WTC11 (cell line): ENCODE measurements around the gene IGFALS. TPM values are rescaled to one million over a fixed set of nuclear protein-coding genes. Genes with fewer than 3 reads are reported as not detected.

ENCODE experiments used
- ESRRA ChIP-seq: sonication (generic); formaldehyde crosslinking; IDR thresholded peaks from 2 replicates; pipeline ENCODE4 v1.8.1; 2022; ENCODE audit warnings: mild to moderate bottlenecking, missing genetic modification reagents, borderline replicate concordance
- GTF2I ChIP-seq: fragments of 250-450 bp; sonication (Bioruptor Pico); conservative IDR thresholded peaks from 2 replicates; pipeline ENCODE4 v1.4.0; 2021; ENCODE audit warnings: mild to moderate bottlenecking
- JUN ChIP-seq: sonication (generic); formaldehyde crosslinking; IDR thresholded peaks from 2 replicates; pipeline ENCODE4 v1.8.0; 2023; ENCODE audit warnings: mild to moderate bottlenecking, missing genetic modification reagents
- KAT7 ChIP-seq: sonication (generic); formaldehyde crosslinking; IDR thresholded peaks from 2 replicates; pipeline ENCODE4 v1.8.1; 2023; ENCODE audit warnings: missing genetic modification reagents, mild to moderate bottlenecking, borderline replicate concordance
- NR2C2 ChIP-seq: sonication (generic); formaldehyde crosslinking; IDR thresholded peaks from 2 replicates; pipeline ENCODE4 v1.8.0; 2022; ENCODE audit warnings: mild to moderate bottlenecking, missing genetic modification reagents
- SOX15 ChIP-seq: fragments of 250-450 bp; sonication (Bioruptor Pico); IDR thresholded peaks from 2 replicates; pipeline ENCODE4 v1.9.0; 2021; ENCODE audit warnings: mild to moderate bottlenecking
- SP1 ChIP-seq: sonication (generic); formaldehyde crosslinking; conservative IDR thresholded peaks from 2 replicates; pipeline ENCODE4 v1.8.1; 2022; ENCODE audit warnings: missing genetic modification reagents
- TEAD1 ChIP-seq: sonication (generic); formaldehyde crosslinking; IDR thresholded peaks from 2 replicates; pipeline ENCODE4 v1.8.0; 2022; ENCODE audit warnings: mild to moderate bottlenecking, missing genetic modification reagents
- ZBTB21 ChIP-seq: sonication (generic); formaldehyde crosslinking; IDR thresholded peaks from 2 replicates; pipeline ENCODE4 v1.8.1; 2023; ENCODE audit warnings: mild to moderate bottlenecking, missing genetic modification reagents, borderline replicate concordance
- ZNF671 ChIP-seq: fragments of 250-450 bp; sonication (Bioruptor Pico); IDR thresholded peaks from 2 replicates; pipeline ENCODE4 v1.8.0; 2021; ENCODE audit warnings: mild to moderate bottlenecking
- total RNA-seq: library from RNA; stranded (reverse); gene quantifications from 3 replicates; pipeline ENCODE4 v1.2.3, GENCODE V29; 2021
- TF ChIP-seq, protein P1 (sequence below): sonication (generic); formaldehyde crosslinking; IDR thresholded peaks from 2 replicates; pipeline ENCODE4 v1.8.1; 2022; ENCODE audit warnings: low read depth, mild to moderate bottlenecking, moderate library complexity, missing genetic modification reagents, borderline replicate concordance
- TF ChIP-seq, protein P2 (sequence below): sonication (generic); formaldehyde crosslinking; conservative IDR thresholded peaks from 2 replicates; pipeline ENCODE4 v1.8.1; 2022; ENCODE audit warnings: mild to moderate bottlenecking, missing genetic modification reagents
- TF ChIP-seq, protein P3 (sequence below): sonication (generic); formaldehyde crosslinking; IDR thresholded peaks from 2 replicates; pipeline ENCODE4 v1.8.1; 2023; ENCODE audit warnings: mild to moderate bottlenecking, missing genetic modification reagents, borderline replicate concordance
- TF ChIP-seq, protein P4 (sequence below): sonication (generic); formaldehyde crosslinking; IDR thresholded peaks from 2 replicates; pipeline ENCODE4 v1.8.0; 2023; ENCODE audit warnings: missing genetic modification reagents, mild to moderate bottlenecking, borderline replicate concordance
- TF ChIP-seq, protein P5 (sequence below): sonication (generic); formaldehyde crosslinking; IDR thresholded peaks from 2 replicates; pipeline ENCODE4 v1.8.1; 2022; ENCODE audit warnings: low read depth, missing genetic modification reagents, borderline replicate concordance
- TF ChIP-seq, protein P6 (sequence below): sonication (generic); formaldehyde crosslinking; IDR thresholded peaks from 2 replicates; pipeline ENCODE4 v1.8.1; 2022; ENCODE audit warnings: missing genetic modification reagents, borderline replicate concordance
- TF ChIP-seq, protein P7 (sequence below): sonication (generic); formaldehyde crosslinking; IDR thresholded peaks from 2 replicates; pipeline ENCODE4 v1.8.0; 2022; ENCODE audit warnings: mild to moderate bottlenecking, missing genetic modification reagents
- TF ChIP-seq, protein P8 (sequence below): sonication (generic); formaldehyde crosslinking; IDR thresholded peaks from 2 replicates; pipeline ENCODE4 v1.8.0; 2022; ENCODE audit warnings: missing genetic modification reagents

The IGFALS gene
- total RNA-seq, 1 experiment from 2014 or later = not detected

DNA sequence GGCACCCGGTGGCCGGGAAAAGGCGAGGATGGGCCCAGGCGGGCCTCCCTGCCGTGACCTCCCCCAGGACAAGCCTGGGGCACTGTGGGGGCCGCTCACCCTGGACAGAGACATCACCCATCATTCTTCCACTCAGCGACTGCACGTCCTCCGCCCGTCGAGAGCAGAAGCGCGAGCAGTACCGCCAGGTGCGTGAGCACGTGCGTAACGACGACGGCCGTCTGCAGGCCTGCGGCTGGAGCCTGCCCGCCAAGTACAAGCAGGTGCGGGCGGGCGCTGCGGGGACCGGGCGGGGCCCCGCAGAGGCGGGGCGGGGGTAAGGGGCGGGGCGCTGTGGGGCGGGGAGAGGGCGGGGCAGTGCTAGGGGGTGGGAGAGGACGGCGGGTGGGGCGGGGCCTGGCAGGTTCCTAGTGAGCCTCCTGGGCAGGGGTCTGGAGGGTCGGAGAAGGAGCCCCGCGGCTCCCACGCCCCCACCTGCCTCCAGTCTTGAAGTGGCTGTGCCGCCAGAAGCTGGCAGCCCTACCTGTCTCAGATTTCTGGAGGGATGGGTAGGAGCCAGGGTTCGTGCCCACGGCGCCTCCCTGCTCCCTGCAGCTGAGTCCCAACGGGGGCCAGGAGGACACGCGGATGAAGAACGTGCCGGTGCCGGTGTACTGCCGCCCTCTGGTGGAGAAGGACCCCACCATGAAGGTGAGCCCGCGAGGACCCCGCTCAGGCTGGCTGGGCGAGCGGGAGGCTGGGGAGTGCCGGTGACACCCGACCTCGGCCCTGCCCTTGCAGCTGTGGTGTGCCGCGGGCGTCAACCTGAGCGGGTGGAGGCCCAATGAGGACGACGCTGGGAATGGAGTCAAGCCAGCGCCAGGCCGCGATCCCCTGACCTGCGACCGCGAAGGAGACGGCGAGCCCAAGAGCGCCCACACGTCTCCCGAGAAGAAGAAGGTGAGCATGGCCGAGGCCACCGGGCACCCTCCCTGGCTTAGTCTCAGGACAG, 29.7 kb downstream of the IGFALS start (continued):
- TF ChIP-seq TEAD1 (CRISPR knock-in tag) (peak; percentile 84; the same call in 1 of the 2 replicates), JUN (CRISPR knock-in tag) (peak; percentile 37; the same call in 1 of the 2 replicates), ZBTB21 (CRISPR knock-in tag) (peak; percentile 89), GTF2I (CRISPR knock-in tag) (no peak), SOX15 (CRISPR knock-in tag) (no peak), SP1 (CRISPR knock-in tag) (no peak; the same call in 1 of the 2 replicates), ESRRA (CRISPR knock-in tag) (peak; percentile 95; the same call in 1 of the 2 replicates), KAT7 (CRISPR knock-in tag) (0 out of 2 replicates have a peak, but pooled peaks have one; percentile 85), ZNF671 (no peak), NR2C2 (CRISPR knock-in tag) (peak; percentile 64; the same call in 1 of the 2 replicates)
- TF ChIP-seq, protein P1, sequence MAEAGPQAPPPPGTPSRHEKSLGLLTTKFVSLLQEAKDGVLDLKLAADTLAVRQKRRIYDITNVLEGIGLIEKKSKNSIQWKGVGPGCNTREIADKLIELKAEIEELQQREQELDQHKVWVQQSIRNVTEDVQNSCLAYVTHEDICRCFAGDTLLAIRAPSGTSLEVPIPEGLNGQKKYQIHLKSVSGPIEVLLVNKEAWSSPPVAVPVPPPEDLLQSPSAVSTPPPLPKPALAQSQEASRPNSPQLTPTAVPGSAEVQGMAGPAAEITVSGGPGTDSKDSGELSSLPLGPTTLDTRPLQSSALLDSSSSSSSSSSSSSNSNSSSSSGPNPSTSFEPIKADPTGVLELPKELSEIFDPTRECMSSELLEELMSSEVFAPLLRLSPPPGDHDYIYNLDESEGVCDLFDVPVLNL (CRISPR knock-in tag) = peak; percentile 68; the same call in 1 of the 2 replicates
- TF ChIP-seq, protein P2, sequence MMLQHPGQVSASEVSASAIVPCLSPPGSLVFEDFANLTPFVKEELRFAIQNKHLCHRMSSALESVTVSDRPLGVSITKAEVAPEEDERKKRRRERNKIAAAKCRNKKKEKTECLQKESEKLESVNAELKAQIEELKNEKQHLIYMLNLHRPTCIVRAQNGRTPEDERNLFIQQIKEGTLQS (CRISPR knock-in tag) = 0 out of 2 replicates have a peak, but pooled peaks have one; percentile 42
- TF ChIP-seq, protein P3, sequence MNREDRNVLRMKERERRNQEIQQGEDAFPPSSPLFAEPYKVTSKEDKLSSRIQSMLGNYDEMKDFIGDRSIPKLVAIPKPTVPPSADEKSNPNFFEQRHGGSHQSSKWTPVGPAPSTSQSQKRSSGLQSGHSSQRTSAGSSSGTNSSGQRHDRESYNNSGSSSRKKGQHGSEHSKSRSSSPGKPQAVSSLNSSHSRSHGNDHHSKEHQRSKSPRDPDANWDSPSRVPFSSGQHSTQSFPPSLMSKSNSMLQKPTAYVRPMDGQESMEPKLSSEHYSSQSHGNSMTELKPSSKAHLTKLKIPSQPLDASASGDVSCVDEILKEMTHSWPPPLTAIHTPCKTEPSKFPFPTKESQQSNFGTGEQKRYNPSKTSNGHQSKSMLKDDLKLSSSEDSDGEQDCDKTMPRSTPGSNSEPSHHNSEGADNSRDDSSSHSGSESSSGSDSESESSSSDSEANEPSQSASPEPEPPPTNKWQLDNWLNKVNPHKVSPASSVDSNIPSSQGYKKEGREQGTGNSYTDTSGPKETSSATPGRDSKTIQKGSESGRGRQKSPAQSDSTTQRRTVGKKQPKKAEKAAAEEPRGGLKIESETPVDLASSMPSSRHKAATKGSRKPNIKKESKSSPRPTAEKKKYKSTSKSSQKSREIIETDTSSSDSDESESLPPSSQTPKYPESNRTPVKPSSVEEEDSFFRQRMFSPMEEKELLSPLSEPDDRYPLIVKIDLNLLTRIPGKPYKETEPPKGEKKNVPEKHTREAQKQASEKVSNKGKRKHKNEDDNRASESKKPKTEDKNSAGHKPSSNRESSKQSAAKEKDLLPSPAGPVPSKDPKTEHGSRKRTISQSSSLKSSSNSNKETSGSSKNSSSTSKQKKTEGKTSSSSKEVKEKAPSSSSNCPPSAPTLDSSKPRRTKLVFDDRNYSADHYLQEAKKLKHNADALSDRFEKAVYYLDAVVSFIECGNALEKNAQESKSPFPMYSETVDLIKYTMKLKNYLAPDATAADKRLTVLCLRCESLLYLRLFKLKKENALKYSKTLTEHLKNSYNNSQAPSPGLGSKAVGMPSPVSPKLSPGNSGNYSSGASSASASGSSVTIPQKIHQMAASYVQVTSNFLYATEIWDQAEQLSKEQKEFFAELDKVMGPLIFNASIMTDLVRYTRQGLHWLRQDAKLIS (CRISPR knock-in tag) = peak; percentile 45; the same call in 1 of the 2 replicates
- TF ChIP-seq, protein P4, sequence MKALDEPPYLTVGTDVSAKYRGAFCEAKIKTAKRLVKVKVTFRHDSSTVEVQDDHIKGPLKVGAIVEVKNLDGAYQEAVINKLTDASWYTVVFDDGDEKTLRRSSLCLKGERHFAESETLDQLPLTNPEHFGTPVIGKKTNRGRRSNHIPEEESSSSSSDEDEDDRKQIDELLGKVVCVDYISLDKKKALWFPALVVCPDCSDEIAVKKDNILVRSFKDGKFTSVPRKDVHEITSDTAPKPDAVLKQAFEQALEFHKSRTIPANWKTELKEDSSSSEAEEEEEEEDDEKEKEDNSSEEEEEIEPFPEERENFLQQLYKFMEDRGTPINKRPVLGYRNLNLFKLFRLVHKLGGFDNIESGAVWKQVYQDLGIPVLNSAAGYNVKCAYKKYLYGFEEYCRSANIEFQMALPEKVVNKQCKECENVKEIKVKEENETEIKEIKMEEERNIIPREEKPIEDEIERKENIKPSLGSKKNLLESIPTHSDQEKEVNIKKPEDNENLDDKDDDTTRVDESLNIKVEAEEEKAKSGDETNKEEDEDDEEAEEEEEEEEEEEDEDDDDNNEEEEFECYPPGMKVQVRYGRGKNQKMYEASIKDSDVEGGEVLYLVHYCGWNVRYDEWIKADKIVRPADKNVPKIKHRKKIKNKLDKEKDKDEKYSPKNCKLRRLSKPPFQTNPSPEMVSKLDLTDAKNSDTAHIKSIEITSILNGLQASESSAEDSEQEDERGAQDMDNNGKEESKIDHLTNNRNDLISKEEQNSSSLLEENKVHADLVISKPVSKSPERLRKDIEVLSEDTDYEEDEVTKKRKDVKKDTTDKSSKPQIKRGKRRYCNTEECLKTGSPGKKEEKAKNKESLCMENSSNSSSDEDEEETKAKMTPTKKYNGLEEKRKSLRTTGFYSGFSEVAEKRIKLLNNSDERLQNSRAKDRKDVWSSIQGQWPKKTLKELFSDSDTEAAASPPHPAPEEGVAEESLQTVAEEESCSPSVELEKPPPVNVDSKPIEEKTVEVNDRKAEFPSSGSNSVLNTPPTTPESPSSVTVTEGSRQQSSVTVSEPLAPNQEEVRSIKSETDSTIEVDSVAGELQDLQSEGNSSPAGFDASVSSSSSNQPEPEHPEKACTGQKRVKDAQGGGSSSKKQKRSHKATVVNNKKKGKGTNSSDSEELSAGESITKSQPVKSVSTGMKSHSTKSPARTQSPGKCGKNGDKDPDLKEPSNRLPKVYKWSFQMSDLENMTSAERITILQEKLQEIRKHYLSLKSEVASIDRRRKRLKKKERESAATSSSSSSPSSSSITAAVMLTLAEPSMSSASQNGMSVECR (CRISPR knock-in tag) = peak; percentile 67; the same call in 1 of the 2 replicates
- TF ChIP-seq, protein P5, sequence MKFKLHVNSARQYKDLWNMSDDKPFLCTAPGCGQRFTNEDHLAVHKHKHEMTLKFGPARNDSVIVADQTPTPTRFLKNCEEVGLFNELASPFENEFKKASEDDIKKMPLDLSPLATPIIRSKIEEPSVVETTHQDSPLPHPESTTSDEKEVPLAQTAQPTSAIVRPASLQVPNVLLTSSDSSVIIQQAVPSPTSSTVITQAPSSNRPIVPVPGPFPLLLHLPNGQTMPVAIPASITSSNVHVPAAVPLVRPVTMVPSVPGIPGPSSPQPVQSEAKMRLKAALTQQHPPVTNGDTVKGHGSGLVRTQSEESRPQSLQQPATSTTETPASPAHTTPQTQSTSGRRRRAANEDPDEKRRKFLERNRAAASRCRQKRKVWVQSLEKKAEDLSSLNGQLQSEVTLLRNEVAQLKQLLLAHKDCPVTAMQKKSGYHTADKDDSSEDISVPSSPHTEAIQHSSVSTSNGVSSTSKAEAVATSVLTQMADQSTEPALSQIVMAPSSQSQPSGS (CRISPR knock-in tag) = 0 out of 2 replicates have a peak, but pooled peaks have one; percentile 78
- TF ChIP-seq, protein P6, sequence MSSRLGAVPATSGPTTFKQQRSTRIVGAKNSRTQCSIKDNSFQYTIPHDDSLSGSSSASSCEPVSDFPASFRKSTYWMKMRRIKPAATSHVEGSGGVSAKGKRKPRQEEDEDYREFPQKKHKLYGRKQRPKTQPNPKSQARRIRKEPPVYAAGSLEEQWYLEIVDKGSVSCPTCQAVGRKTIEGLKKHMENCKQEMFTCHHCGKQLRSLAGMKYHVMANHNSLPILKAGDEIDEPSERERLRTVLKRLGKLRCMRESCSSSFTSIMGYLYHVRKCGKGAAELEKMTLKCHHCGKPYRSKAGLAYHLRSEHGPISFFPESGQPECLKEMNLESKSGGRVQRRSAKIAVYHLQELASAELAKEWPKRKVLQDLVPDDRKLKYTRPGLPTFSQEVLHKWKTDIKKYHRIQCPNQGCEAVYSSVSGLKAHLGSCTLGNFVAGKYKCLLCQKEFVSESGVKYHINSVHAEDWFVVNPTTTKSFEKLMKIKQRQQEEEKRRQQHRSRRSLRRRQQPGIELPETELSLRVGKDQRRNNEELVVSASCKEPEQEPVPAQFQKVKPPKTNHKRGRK (CRISPR knock-in tag) = no peak
- TF ChIP-seq, protein P7, sequence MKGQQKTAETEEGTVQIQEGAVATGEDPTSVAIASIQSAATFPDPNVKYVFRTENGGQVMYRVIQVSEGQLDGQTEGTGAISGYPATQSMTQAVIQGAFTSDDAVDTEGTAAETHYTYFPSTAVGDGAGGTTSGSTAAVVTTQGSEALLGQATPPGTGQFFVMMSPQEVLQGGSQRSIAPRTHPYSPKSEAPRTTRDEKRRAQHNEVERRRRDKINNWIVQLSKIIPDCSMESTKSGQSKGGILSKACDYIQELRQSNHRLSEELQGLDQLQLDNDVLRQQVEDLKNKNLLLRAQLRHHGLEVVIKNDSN (CRISPR knock-in tag) = peak; percentile 69; the same call in 1 of the 2 replicates
- TF ChIP-seq, protein P8, sequence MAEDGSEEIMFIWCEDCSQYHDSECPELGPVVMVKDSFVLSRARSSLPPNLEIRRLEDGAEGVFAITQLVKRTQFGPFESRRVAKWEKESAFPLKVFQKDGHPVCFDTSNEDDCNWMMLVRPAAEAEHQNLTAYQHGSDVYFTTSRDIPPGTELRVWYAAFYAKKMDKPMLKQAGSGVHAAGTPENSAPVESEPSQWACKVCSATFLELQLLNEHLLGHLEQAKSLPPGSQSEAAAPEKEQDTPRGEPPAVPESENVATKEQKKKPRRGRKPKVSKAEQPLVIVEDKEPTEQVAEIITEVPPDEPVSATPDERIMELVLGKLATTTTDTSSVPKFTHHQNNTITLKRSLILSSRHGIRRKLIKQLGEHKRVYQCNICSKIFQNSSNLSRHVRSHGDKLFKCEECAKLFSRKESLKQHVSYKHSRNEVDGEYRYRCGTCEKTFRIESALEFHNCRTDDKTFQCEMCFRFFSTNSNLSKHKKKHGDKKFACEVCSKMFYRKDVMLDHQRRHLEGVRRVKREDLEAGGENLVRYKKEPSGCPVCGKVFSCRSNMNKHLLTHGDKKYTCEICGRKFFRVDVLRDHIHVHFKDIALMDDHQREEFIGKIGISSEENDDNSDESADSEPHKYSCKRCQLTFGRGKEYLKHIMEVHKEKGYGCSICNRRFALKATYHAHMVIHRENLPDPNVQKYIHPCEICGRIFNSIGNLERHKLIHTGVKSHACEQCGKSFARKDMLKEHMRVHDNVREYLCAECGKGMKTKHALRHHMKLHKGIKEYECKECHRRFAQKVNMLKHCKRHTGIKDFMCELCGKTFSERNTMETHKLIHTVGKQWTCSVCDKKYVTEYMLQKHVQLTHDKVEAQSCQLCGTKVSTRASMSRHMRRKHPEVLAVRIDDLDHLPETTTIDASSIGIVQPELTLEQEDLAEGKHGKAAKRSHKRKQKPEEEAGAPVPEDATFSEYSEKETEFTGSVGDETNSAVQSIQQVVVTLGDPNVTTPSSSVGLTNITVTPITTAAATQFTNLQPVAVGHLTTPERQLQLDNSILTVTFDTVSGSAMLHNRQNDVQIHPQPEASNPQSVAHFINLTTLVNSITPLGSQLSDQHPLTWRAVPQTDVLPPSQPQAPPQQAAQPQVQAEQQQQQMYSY (CRISPR knock-in tag) = 0 out of 2 replicates have a peak, but pooled peaks have one; percentile 52
